ENCODE measurements around the gene CDH6. TPM values are rescaled to one million over a fixed set of nuclear protein-coding genes. Genes with fewer than 3 reads are reported as not detected.

The CDH6 gene
- total and polyA plus RNA-seq, 2 of the 13 experiments (the other 11 are each of a cell fraction or from before 2014, with no cell fraction given), result not detected

GRCh38 chr5:31169379-31169778, 24.1 kb upstream of the CDH6 start:
- no TSS peak for BruUV-seq (replicated peaks)
- intact Hi-C loops (cut with micrococcal nuclease; ENCODE audit: unreplicated experiment) (no loop called here), in situ Hi-C loops (cut with HindIII; ENCODE audit: extremely low pct_ligation_motif_present, low pct_unique_long_range_greater_than_20kb) (no loop called here)
- H3K27ac ChIP-seq (ENCODE audit: extremely low read length, insufficient read depth, low read length), result no peak overlapping the region
- 54% methylated on average over 6 of the region's 7 CpGs for WGBS (ENCODE audit: low lambda C conversion rate)
- no peaks in the 10 kb centered on the region for H4K20me1 ChIP-seq (ENCODE audit: insufficient read depth, low read length)
- POLR2A ChIA-PET, result no interaction called here
- no peaks in the 10 kb centered on the region for H3K36me3 ChIP-seq (replicated peaks in 1 of 2; ENCODE audit: control insufficient read depth in 1 of 2, insufficient read depth in 2 of 2, low read length in 2 of 2)
- H3K4me2 ChIP-seq (ENCODE audit: low read depth, low read length), result no peak overlapping the region
- ATAC-seq, result no peak
- H3K4me1 ChIP-seq (ENCODE audit: insufficient read depth, low read length), result no peaks in the 10 kb centered on the region
- no peaks in the 10 kb centered on the region for H3K79me2 ChIP-seq (ENCODE audit: insufficient read depth, low read length)
- CTCF ChIA-PET (ENCODE audit: low intra/inter-chr PET ratio, low total read pairs), result no interaction called here
- no peak overlapping the region for H2AFZ ChIP-seq (ENCODE audit: low read length)
- no peak overlapping the region for H3K9ac ChIP-seq (ENCODE audit: insufficient read depth, low read depth, low read length)
- DNase-seq (ENCODE audit: low spot score), result no peak
- TF ChIP-seq SMARCC2 (IDR thresholded peaks at IDR 0.05) (no peak), ATF4 (CRISPR knock-in tag; IDR thresholded peaks at IDR 0.05) (no peak), LRRFIP1 (CRISPR knock-in tag; conservative IDR thresholded peaks at IDR 0.05) (no peak), ZNF790 (CRISPR knock-in tag; IDR thresholded peaks at IDR 0.05; ENCODE audit: borderline replicate concordance) (no peak), SP2 (CRISPR knock-in tag; IDR thresholded peaks at IDR 0.05) (no peak)
- no peak for FAIRE-seq
- H3K4me3 ChIP-seq (replicated peaks in 1 of 3; ENCODE audit: insufficient read depth in 1 of 3, low read depth in 2 of 3, low read length in 3 of 3), result no peak overlapping the region
- no peaks in the 10 kb centered on the region for H3K9me3 ChIP-seq (ENCODE audit: low read length)
- no peaks in the 10 kb centered on the region for H3K27me3 ChIP-seq (ENCODE audit: control insufficient read depth in 1 of 2, insufficient read depth in 2 of 2, low read length in 2 of 2)

- Histone ChIP-seq H4K20me1 (ENCODE audit: insufficient read depth, low read length) (no peaks in the 10 kb centered on the region), H3K36me3 (replicated peaks in 1 of 2; ENCODE audit: control insufficient read depth in 1 of 2, insufficient read depth in 2 of 2, low read length in 2 of 2) (no peaks in the 10 kb centered on the region), H3K4me3 (replicated peaks in 1 of 3; ENCODE audit: insufficient read depth in 1 of 3, low read depth in 2 of 3, low read length in 3 of 3) (no peak overlapping the region), H2AFZ (ENCODE audit: low read length) (no peak overlapping the region), H3K4me1 (ENCODE audit: insufficient read depth, low read length) (no peaks in the 10 kb centered on the region), H3K27me3 (ENCODE audit: control insufficient read depth in 1 of 2, insufficient read depth in 2 of 2, low read length in 2 of 2) (no peaks in the 10 kb centered on the region), H3K27ac (ENCODE audit: extremely low read length, insufficient read depth, low read length) (no peak overlapping the region), H3K9ac (ENCODE audit: insufficient read depth, low read depth, low read length) (no peak overlapping the region), H3K79me2 (ENCODE audit: insufficient read depth, low read length) (no peaks in the 10 kb centered on the region), H3K9me3 (ENCODE audit: low read length) (no peaks in the 10 kb centered on the region), H3K4me2 (ENCODE audit: low read depth, low read length) (no peak overlapping the region)
- no TSS peak for BruUV-seq (replicated peaks)
- in situ Hi-C loops (cut with HindIII; ENCODE audit: extremely low pct_ligation_motif_present, low pct_unique_long_range_greater_than_20kb) (no loop called here), intact Hi-C loops (cut with micrococcal nuclease; ENCODE audit: unreplicated experiment) (no loop called here)
- POLR2A ChIA-PET, result no interaction called here
- ATAC-seq (no peak), FAIRE-seq (no peak), DNase-seq (ENCODE audit: low spot score) (no peak)
- TF ChIP-seq HOXA3 (CRISPR knock-in tag; IDR thresholded peaks at IDR 0.05) (no peak), HNRNPLL (IDR thresholded peaks at IDR 0.05; ENCODE audit: low read depth, low read length, poor library complexity, severe bottlenecking) (no peak), ZFP91 (CRISPR knock-in tag; IDR thresholded peaks at IDR 0.05; ENCODE audit: borderline replicate concordance) (no peak), POLR2G (IDR thresholded peaks at IDR 0.05; ENCODE audit: low read depth, low read length) (no peak), RORA (CRISPR knock-in tag; IDR thresholded peaks at IDR 0.05) (no peak), ZNF550 (CRISPR knock-in tag; IDR thresholded peaks at IDR 0.05; ENCODE audit: borderline replicate concordance) (no peak), SMARCE1 (IDR thresholded peaks at IDR 0.05; ENCODE audit: borderline replicate concordance) (no peak)
- CTCF ChIA-PET (ENCODE audit: low intra/inter-chr PET ratio, low total read pairs), result no interaction called here
Measured at GRCh38 chr5:31172881-31173280, 20.6 kb upstream of the CDH6 start.
